ENCODE measurements around the gene TMEM178A.

DNA sequence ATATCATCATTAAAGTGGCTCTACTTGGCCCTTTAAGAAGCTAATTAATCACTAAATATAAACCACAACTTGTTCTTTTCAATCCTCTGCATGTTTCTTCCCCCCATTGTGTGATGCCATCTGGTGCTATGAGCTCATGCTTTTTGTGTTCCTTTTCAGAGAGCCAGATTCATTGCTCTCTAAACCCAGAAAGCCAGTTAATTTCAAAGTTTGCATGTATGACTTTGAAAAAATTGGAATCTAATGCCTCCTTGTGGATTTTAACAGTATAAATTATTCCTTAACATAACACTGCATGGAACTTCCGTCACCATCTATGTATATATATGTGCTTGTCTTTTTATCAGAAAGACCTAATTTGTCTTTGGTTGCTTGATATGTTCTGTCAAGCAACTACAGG lies 31.1 kb downstream of the TMEM178A start:
- TF ChIP-seq, protein P1, sequence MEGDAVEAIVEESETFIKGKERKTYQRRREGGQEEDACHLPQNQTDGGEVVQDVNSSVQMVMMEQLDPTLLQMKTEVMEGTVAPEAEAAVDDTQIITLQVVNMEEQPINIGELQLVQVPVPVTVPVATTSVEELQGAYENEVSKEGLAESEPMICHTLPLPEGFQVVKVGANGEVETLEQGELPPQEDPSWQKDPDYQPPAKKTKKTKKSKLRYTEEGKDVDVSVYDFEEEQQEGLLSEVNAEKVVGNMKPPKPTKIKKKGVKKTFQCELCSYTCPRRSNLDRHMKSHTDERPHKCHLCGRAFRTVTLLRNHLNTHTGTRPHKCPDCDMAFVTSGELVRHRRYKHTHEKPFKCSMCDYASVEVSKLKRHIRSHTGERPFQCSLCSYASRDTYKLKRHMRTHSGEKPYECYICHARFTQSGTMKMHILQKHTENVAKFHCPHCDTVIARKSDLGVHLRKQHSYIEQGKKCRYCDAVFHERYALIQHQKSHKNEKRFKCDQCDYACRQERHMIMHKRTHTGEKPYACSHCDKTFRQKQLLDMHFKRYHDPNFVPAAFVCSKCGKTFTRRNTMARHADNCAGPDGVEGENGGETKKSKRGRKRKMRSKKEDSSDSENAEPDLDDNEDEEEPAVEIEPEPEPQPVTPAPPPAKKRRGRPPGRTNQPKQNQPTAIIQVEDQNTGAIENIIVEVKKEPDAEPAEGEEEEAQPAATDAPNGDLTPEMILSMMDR (IDR thresholded peaks at IDR 0.05), result peak in 4 of 6 experiments; percentile 10 to 54 (median 49)
- no peak for TF ChIP-seq POLR2A (IDR thresholded peaks at IDR 0.05)
